ENCODE data around the gene CCDC175.

Gene CCDC175

GRCh38 chr14:59482541-59483331, 93.9 kb downstream of the CCDC175 start:
- peak overlapping the region; percentile 70 for H3K4me3 ChIP-seq (ENCODE audit: low read length)
- no peak for TF ChIP-seq ZNF274 (IDR thresholded peaks at IDR 0.05; ENCODE audit: low read depth, low read length)

DNA sequence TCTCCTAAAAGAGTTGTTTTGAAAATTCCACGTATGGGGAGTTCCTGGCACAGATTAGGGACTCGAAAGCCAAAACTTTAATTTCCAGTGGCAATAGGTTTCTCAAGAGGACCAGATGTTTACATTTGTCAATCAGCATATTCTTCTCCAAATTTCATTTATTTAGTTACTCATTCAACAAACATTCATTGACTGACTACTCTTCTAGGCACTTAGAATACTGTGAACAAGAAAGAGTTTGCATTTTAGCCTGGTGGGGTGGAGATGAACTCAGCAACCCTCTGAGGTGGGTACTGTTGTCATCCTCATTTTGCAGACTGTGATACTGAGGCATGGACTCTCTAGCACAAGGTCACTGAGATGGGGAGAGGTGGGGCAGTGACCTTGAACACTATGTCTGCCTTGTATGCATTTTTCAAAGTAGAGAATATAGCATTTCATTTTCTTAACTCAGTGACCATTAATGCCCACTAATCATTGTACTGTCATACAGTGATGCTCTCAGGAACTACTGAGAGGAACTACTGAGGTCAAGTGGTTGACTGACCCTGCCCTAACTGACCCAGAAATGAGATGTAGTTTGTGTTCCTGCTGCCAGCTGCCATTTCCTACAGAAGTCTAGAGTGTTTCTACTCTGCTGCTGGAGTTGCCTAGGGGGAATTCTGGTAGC, 94.6 kb downstream of the CCDC175 start:
- peak overlapping the region; percentile 70 for H3K4me3 ChIP-seq (ENCODE audit: low read length)
- TF ChIP-seq ZNF274 (IDR thresholded peaks at IDR 0.05; ENCODE audit: low read depth, low read length) = no peak

GRCh38 chr14:59481407-59481806, 95.2 kb downstream of the CCDC175 start:
- no peak overlapping the region for H3K4me3 ChIP-seq (ENCODE audit: low read length)
- TF ChIP-seq ZNF274 (IDR thresholded peaks at IDR 0.05; ENCODE audit: low read depth, low read length) = no peak

GRCh38 chr14:59480166-59480565, 96.4 kb downstream of the CCDC175 start:
- H3K4me3 ChIP-seq (ENCODE audit: low read length) = no peak overlapping the region
- TF ChIP-seq ZNF274 (IDR thresholded peaks at IDR 0.05; ENCODE audit: low read depth, low read length) = no peak

DNA sequence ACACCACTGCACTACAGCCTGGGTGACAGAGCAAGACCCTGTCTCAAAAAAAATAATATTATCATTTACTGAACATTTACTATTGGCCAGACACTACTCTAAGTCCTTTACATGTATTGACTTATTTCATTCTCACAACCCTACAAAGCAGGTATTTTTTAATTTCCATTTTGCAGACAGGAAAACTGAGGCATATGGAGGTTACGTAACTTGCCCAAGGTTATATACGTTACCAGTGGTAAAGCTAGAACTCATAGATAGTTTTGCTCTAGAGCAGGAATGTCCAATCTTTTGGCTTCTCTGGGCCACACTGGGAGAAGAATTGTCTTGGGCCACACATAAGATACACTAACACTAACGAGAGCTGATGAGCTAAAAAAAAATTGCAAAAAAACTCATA, 98.1 kb downstream of the CCDC175 start:
- no peak overlapping the region for H3K4me3 ChIP-seq (ENCODE audit: low read length)
- TF ChIP-seq ZNF274 (IDR thresholded peaks at IDR 0.05; ENCODE audit: low read depth, low read length) = no peak

DNA sequence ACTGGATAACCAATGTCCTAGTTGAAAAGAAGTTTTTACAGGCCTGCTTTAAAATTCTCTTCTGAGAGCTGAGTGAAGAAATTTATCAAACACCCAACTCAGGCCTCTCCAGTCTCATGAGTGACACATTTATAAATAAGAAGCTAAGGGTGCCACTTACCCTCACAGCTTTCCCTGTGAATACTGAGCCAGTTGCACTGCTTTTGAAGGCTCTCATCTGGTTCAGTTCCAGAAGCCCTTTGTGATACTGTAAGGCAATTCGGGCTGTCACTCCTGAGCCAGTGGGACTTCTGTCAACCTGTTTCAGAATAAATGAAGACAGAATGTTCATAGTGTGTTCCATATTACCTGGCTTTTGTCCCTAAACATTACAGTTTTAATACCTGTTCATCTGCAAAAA, 100.9 kb downstream of the CCDC175 start:
- no peak for TF ChIP-seq ZNF274 (IDR thresholded peaks at IDR 0.05; ENCODE audit: low read depth, low read length)
- H3K4me3 ChIP-seq (ENCODE audit: low read length) = no peak overlapping the region

DNA sequence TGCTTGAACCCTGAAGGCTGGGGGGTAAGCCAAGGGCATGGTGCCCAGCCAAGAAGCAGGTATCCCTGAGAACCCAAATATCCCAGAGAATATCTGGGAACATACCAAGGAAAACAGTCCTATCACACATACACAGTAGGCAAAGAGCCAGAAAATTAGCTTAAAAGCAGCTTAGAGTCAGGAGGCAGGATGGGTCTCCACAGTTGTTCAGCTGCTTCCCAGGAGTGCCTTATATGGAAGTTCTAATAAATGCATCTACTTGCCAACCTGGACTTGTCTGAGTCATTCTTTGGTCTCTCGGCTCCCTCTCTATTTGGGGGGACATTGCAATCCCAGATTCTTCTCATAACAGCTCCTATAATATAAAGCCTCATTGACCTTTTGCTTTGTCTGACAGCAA, 102.4 kb downstream of the CCDC175 start:
- TF ChIP-seq ZNF274 (IDR thresholded peaks at IDR 0.05; ENCODE audit: low read depth, low read length) = no peak
- no peak overlapping the region for H3K4me3 ChIP-seq (ENCODE audit: low read length)

GRCh38 chr14:59465316-59466135, 111.1 kb downstream of the CCDC175 start, which contains the start of gene GPR135:
GPR135 (minus strand) TSS chr14:59465380; CDS start chr14:59465226, 154 bp downstream.
- TF ChIP-seq ZNF274 (IDR thresholded peaks at IDR 0.05; ENCODE audit: low read depth, low read length) = no peak
- H3K4me3 ChIP-seq (ENCODE audit: low read length) = peak within 1 kb of the TSS; percentile 57; the same call in 1 of the 2 replicates

GRCh38 chr14:59464486-59465315, 111.9 kb downstream of the CCDC175 start:
- peak overlapping the region; percentile 57; the same call in 1 of the 2 replicates for H3K4me3 ChIP-seq (ENCODE audit: low read length)
- no peak for TF ChIP-seq ZNF274 (IDR thresholded peaks at IDR 0.05; ENCODE audit: low read depth, low read length)

DNA sequence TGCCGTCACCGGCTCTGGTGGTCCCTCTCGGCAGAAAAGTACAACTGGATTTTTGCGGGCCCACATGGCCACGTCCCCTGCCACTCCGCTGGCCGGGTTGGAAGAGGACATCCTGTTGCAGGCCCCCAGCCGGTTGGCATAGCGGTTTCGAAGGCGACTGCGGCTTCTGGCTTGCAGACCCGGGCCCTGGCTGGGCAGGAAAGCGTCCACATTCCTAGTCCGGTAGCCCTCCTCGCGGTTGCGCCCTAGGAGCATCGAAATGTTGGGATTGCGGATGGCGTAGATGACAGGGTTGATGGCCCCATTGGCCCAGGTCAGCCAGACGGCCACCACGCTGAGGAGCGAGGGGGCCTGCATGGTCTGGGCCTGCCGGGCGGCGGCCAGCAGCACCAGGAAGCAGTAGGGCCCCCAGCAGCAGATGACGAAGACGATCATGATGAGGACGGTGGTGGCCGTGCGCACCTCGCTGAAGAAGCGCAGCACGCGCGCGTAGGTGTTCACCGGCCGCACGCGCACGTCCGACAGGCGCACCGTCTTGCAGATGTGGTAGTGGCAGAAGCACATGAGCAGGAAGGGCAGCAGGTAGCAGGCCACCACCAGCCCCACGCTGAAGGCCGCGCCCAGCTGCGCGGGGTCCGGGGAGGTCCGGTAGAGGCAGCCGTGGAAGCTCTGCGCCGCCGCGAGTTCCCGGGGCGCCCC, 112.7 kb downstream of the CCDC175 start:
- peak overlapping the region; percentile 57; the same call in 1 of the 2 replicates for H3K4me3 ChIP-seq (ENCODE audit: low read length)
- TF ChIP-seq ZNF274 (IDR thresholded peaks at IDR 0.05; ENCODE audit: low read depth, low read length) = no peak

GRCh38 chr14:59461891-59462290, 114.7 kb downstream of the CCDC175 start:
- TF ChIP-seq ZNF274 (IDR thresholded peaks at IDR 0.05; ENCODE audit: low read depth, low read length) = no peak
- no peak overlapping the region for H3K4me3 ChIP-seq (ENCODE audit: low read length)

- TF ChIP-seq ZNF274 (IDR thresholded peaks at IDR 0.05; ENCODE audit: low read depth, low read length) = no peak
- H3K4me3 ChIP-seq (ENCODE audit: low read length) = no peak overlapping the region
These were observed 116.2 kb downstream of the CCDC175 start for GRCh38 chr14:59460378-59460777.

- no peak overlapping the region for H3K4me3 ChIP-seq (ENCODE audit: low read length)
- no peak for TF ChIP-seq ZNF274 (IDR thresholded peaks at IDR 0.05; ENCODE audit: low read depth, low read length)
These were observed 118.1 kb downstream of the CCDC175 start for GRCh38 chr14:59458486-59458885.

Measured in GM08714 (cell line).